Heart right ventricle (tissue), 16 donors: ENCODE results near the gene MYOZ1. TPM values are rescaled to one million over a fixed set of nuclear protein-coding genes. Genes with fewer than 3 reads are reported as not detected.
A peak's percentile ranks its signal among the peaks of the same experiment; 100 is the strongest.

Source experiments
- ATAC-seq, 8 donors: fragments of 200-7000 bp; cut with Tn5 transposase; one replicate each; pipeline ENCODE4 v1.9.1; 2020; ENCODE audit warnings: mild to moderate bottlenecking in 8 of 8, moderate library complexity in 8 of 8, moderate number of reproducible peaks in 1 of 8
- DNase-seq, 2 donors: peaks; one replicate each; pipeline ENCODE4 v3.0.0-alpha.2; 2020
- H3K27ac ChIP-seq, 10 donors: fragments of 200-600 bp; sonication (generic) in 2 of 10; one replicate each; pipeline versions ENCODE4 v1.5.0 to v1.8.0; 2020 to 2022; ENCODE audit warnings: mild to moderate bottlenecking in 3 of 10
- H3K27me3 ChIP-seq, 7 donors: fragments of 200-600 bp; one replicate each; pipeline ENCODE4 v1.8.0; 2021 to 2022; ENCODE audit warnings: mild to moderate bottlenecking in 2 of 7
- H3K36me3 ChIP-seq, 9 donors: fragments of 200-600 bp; sonication (generic) in 1 of 9; one replicate each; pipeline versions ENCODE4 v1.5.0 to v1.8.0; 2020 to 2022; ENCODE audit warnings: mild to moderate bottlenecking in 2 of 9
- H3K4me1 ChIP-seq, 9 donors: fragments of 200-600 bp; sonication (generic) in 1 of 9; one replicate each; pipeline versions ENCODE4 v1.5.0 to v1.8.0; 2020 to 2022; ENCODE audit warnings: mild to moderate bottlenecking in 4 of 9
- H3K4me3 ChIP-seq, 10 donors: fragments of 200-600 bp; sonication (generic) in 2 of 10; one replicate each; pipeline versions ENCODE4 v1.5.0 to v1.8.0; 2020 to 2022; ENCODE audit warnings: mild to moderate bottlenecking in 7 of 10, moderate library complexity in 2 of 10
- H3K9me3 ChIP-seq, 11 donors: fragments of 200-600 bp in 10 of 11; sonication (generic) in 2 of 11; one replicate each; pipeline versions ENCODE4 v1.5.0 to v1.8.0; 2013 to 2022; ENCODE audit warnings: mild to moderate bottlenecking in 2 of 11, control low read depth in 1 of 11, moderate library complexity in 1 of 11
- WGBS, 2 donors: extraction: QIAGEN DNeasy Blood & Tissue Kit; methylation state at CpG; one replicate each; pipeline ENCODE4 v1.1.7; 2013; ENCODE audit warnings: inconsistent platforms in 1 of 2; 5-methylcytosine and 5-hydroxymethylcytosine counted together
- intact Hi-C, 10 donors: fragments of 100-400 bp; cut with DNase I; formaldehyde crosslinking; loops; one replicate each; pipeline versions ENCODE4 v1.11.1 to v1.14.2; 2022
- polyA plus RNA-seq, 2 donors: library from polyadenylated mRNA; stranded (reverse); fragments of 200-250 nt; gene quantifications; one replicate each; pipeline ENCODE4 v1.2.3, GENCODE V29; 2013
- total RNA-seq, 10 donors: library from RNA; stranded (reverse); fragmentation: NEBNext Ultra II Directional in 3 of 10; extraction: Animal tissue kit (Norgen Biotek cat#: 25700) in 3 of 10; gene quantifications; one replicate each; pipeline versions ENCODE4 v1.2.1 to v1.2.4, GENCODE V29; 2021 to 2023
- TF ChIP-seq, protein P1 (sequence below), 9 donors: fragments of 200-600 bp; sonication (generic) in 2 of 9; IDR thresholded peaks; one replicate each; pipeline versions ENCODE4 v1.5.0 to v1.8.0; 2021 to 2022; ENCODE audit warnings: antibody characterized with exemption in 9 of 9, mild to moderate bottlenecking in 5 of 9, moderate library complexity in 1 of 9
- donor health status: Arrhythmogenic right ventricular cardiomyopathy.
- donor health status: ischemic (EF 13 %, LVEDD 7.1; RV severe dilation, severe dysfunction).
- donor health status: healthy with polysubstance abuse.
- donor health status: DM: no; HTN: yes; CAD: no.
- donor health status: DM: no; HTN: no; CAD: no.
- donor health status: ischemic (EF 25% LVEDD 6.9; RV normal size, moderate dysfunction).
- donor health status: ischemic (EF 25% LVEDD 5.7; RV mildly dilated, moderate dysfunction).
- donor health status: healthy.
- donor health status: DM: yes; HTN: yes; CAD: no.
- donor health status: Ischemic cardiomyopathy.
- donor health status: ischemic (EF 35%, LVEDD 5.7; RV mildly dilated, moderate dysfunction).
- donor health status: nonischemic (EF 11% LVEDD 7.7; RV severe dilation, severe dysfunction).
- donor health status: DM: yes; HTN: yes; CAD: no.
- donor health status: PGD.
- donor health status: ischemic (EF 29% LVEDD 5.4; RV normal size, mild dysfunction).
- donor health status: nonischemic (EF 23%, LVEDD 6.1; RV moderate dilation, normal function).

MYOZ1 gene
- total and polyA plus RNA-seq, 12 donors: 0.41 to 3.4 (median 0.63) TPM

DNA sequence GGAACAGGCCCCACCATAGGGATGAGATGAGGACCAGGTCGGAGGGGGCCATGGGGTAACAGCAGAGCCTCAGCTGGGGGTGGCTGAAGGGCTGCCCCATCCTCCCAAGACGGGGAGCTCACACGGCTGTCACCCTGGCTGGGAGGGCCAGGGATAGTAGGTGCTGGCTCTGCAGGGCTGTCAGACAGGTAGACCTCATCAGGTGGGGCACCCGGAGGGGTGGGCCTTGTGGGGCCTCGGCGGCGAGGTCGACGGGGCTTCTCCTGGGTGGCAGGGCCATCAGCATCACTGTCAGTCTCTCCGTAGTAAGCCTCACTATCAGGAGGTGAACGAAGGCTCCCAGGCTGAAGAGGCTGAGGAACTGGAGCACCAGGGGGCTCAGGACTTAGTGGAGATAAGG lies 11.9 kb upstream of the MYOZ1 start:
- ATAC-seq (no peak), DNase-seq (no peak)
- Histone ChIP-seq H3K9me3 (no peaks in the 10 kb centered on the region), H3K36me3 (peaks cover 0 to 4% (median 0%) of the 10 kb centered on the region in 9 donors), H3K27ac (peak overlapping the region in 7 of 10 donors; percentile 20 to 97 (median 92)), H3K4me3 (peak overlapping the region in 5 of 10 donors; percentile 8 to 58 (median 24)), H3K4me1 (peaks cover 5 to 59% (median 21%) of the 10 kb centered on the region in 9 donors), H3K27me3 (no peaks in the 10 kb centered on the region)
- 46 to 52% methylated on average over 11 of the region's 11 CpGs for WGBS, 2 donors
- intact Hi-C loops: loop anchor here in 2 of 10 donors (5.0 to 10.0 kb wide), 3 partner anchors 62 to 89 kb away; partner anchors contain the start of gene SEC24C (in 1 of the 2)
- TF ChIP-seq, protein P1, sequence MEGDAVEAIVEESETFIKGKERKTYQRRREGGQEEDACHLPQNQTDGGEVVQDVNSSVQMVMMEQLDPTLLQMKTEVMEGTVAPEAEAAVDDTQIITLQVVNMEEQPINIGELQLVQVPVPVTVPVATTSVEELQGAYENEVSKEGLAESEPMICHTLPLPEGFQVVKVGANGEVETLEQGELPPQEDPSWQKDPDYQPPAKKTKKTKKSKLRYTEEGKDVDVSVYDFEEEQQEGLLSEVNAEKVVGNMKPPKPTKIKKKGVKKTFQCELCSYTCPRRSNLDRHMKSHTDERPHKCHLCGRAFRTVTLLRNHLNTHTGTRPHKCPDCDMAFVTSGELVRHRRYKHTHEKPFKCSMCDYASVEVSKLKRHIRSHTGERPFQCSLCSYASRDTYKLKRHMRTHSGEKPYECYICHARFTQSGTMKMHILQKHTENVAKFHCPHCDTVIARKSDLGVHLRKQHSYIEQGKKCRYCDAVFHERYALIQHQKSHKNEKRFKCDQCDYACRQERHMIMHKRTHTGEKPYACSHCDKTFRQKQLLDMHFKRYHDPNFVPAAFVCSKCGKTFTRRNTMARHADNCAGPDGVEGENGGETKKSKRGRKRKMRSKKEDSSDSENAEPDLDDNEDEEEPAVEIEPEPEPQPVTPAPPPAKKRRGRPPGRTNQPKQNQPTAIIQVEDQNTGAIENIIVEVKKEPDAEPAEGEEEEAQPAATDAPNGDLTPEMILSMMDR (IDR thresholded peaks at IDR 0.05): no peak

GRCh38 chr10:73650537-73651331 lies 9.5 kb upstream of the MYOZ1 start:
- ATAC-seq (peak; percentile 42 to 75 (median 62)), DNase-seq (peak; percentile 58 to 81)
- WGBS, 2 donors: 39 to 43% methylated on average over 5 of the region's 5 CpGs
- Histone ChIP-seq H3K4me1 (peaks cover 9 to 64% (median 32%) of the 10 kb centered on the region in 9 donors), H3K9me3 (no peaks in the 10 kb centered on the region), H3K27me3 (no peaks in the 10 kb centered on the region), H3K27ac (peak overlapping the region; percentile 64 to 97 (median 88)), H3K4me3 (peak overlapping the region in 7 of 10 donors; percentile 14 to 87 (median 29)), H3K36me3 (peaks cover 0 to 4% (median 0%) of the 10 kb centered on the region in 9 donors)
- intact Hi-C loops: loop anchor here in 2 of 10 donors (5.0 to 10.0 kb wide), 3 partner anchors 64 to 92 kb away; partner anchors contain the start of gene SEC24C (in 1 of the 2)
- TF ChIP-seq, protein P1 (IDR thresholded peaks at IDR 0.05): no peak

GRCh38 chr10:73649876-73650536 lies 8.7 kb upstream of the MYOZ1 start:
- DNase-seq (no peak), ATAC-seq (peak in 4 of 8 donors; percentile 10 to 56 (median 40))
- Histone ChIP-seq H3K36me3 (peaks cover 0 to 4% (median 0%) of the 10 kb centered on the region in 9 donors), H3K4me3 (peak overlapping the region; percentile 12 to 87 (median 61)), H3K27me3 (no peaks in the 10 kb centered on the region), H3K9me3 (no peaks in the 10 kb centered on the region), H3K4me1 (peaks cover 9 to 64% (median 32%) of the 10 kb centered on the region in 9 donors), H3K27ac (peak overlapping the region; percentile 64 to 97 (median 88))
- TF ChIP-seq, protein P1 (IDR thresholded peaks at IDR 0.05): no peak
- intact Hi-C loops: loop anchor here in 4 of 10 donors (5.0 to 10.0 kb wide), 3 partner anchors 65 to 92 kb away; partner anchors contain the start of gene SEC24C (in 1 of the 4)
- whole genome bisulfite sequencing, 2 donors: 62 to 67% methylated on average over 6 of the region's 6 CpGs
